ENCODE results near the gene UNC13B. TPM values are rescaled to one million over a fixed set of nuclear protein-coding genes. Genes with fewer than 3 reads are reported as not detected.
A peak's percentile ranks its signal among the peaks of the same experiment; 100 is the strongest.

The UNC13B gene
- total and polyA plus RNA-seq, 2 experiments from 2014 or later, result 8.7 to 52.1 TPM

- Mint-ChIP-seq H3K27ac (peak within 1 kb of the TSS; percentile 88), H3K9me3 (no peaks in the 10 kb centered on the region), H3K4me1 (peaks cover 34% of the 10 kb centered on the region), H3K36me3 (ENCODE audit: low read depth) (no peaks in the 10 kb centered on the region; the same call in 2 of the 3 replicates), H3K27me3 (ENCODE audit: insufficient read depth, low read depth, poor library complexity) (peaks cover 14% of the 10 kb centered on the region), H3K4me3 (peak within 1 kb of the TSS; percentile 91)
- peak within 1 kb of the TSS; percentile 71 for H3K4me3 ChIP-seq
- peak; percentile 41; the same call in 1 of the 2 replicates for TF ChIP-seq POLR2AphosphoS5 (IDR thresholded peaks at IDR 0.05; ENCODE audit: low read depth)
- no peak for TF ChIP-seq EZH2 (IDR thresholded peaks at IDR 0.05; ENCODE audit: low read depth, unreplicated experiment)
- TF ChIP-seq CREB1 (CRISPR knock-in tag; IDR thresholded peaks at IDR 0.05; ENCODE audit: low read depth), result peak; percentile 64
- TF ChIP-seq NANOG (IDR thresholded peaks at IDR 0.05; ENCODE audit: borderline replicate concordance), result no peak
- H3K36me3 ChIP-seq (ENCODE audit: insufficient read depth), result no peaks in the 10 kb centered on the region
- H3K9me2 ChIP-seq (ENCODE audit: insufficient read depth), result no peaks in the 10 kb centered on the region
- H3K4me2 ChIP-seq, result peak within 1 kb of the TSS; percentile 95
- no peaks in the 10 kb centered on the region for H3K27me3 ChIP-seq (ENCODE audit: insufficient read depth)
- H3K27ac ChIP-seq (ENCODE audit: low read depth), result peak within 1 kb of the TSS; percentile 92
- no peaks in the 10 kb centered on the region for H4K20me1 ChIP-seq (replicated peaks; ENCODE audit: insufficient read depth)
- H2AFZ ChIP-seq, result peak within 1 kb of the TSS; percentile 92
- H3F3A ChIP-seq (replicated peaks; ENCODE audit: low read depth), result 0 out of 2 replicates have a peak, but pooled peaks cover 4% of the 10 kb centered on the region
- peaks cover 9% of the 10 kb centered on the region; the same call in 1 of the 2 replicates for H3K79me2 ChIP-seq (replicated peaks; ENCODE audit: insufficient read depth)
- H3K4me1 ChIP-seq (ENCODE audit: insufficient read depth), result peaks cover 16% of the 10 kb centered on the region
- ATAC-seq (peak; percentile 58), DNase-seq (ENCODE audit: low spot score) (peak; percentile 99)
Observed at GRCh38 chr9:35115680-35116538, 45.9 kb upstream of the UNC13B start, which contains the start of gene ATOSB. TSS of gene ATOSB (minus strand) at chr9:35115862. CDS start at chr9:35108274, 7,588 bp downstream.

- H3K27me3 ChIP-seq (ENCODE audit: insufficient read depth), result no peaks in the 10 kb centered on the region
- H3K27ac ChIP-seq (ENCODE audit: low read depth), result no peak overlapping the region
- peaks cover 9% of the 10 kb centered on the region; the same call in 1 of the 2 replicates for H3K79me2 ChIP-seq (replicated peaks; ENCODE audit: insufficient read depth)
- H3K4me2 ChIP-seq, result peak overlapping the region; percentile 95
- peak overlapping the region; percentile 92 for H2AFZ ChIP-seq
- Mint-ChIP-seq H3K9me3 (no peaks in the 10 kb centered on the region), H3K4me1 (peaks cover 33% of the 10 kb centered on the region), H3K27ac (peak overlapping the region; percentile 79), H3K36me3 (ENCODE audit: low read depth) (no peaks in the 10 kb centered on the region; the same call in 2 of the 3 replicates), H3K27me3 (ENCODE audit: insufficient read depth, low read depth, poor library complexity) (peaks cover 16% of the 10 kb centered on the region), H3K4me3 (peak overlapping the region; percentile 91)
- TF ChIP-seq CREB1 (CRISPR knock-in tag; IDR thresholded peaks at IDR 0.05; ENCODE audit: low read depth), result no peak
- TF ChIP-seq ETS1 (IDR thresholded peaks at IDR 0.05), result no peak
- no peak for TF ChIP-seq CTCF (conservative IDR thresholded peaks at IDR 0.05; ENCODE audit: low read depth in 2 of 2)
- TF ChIP-seq EZH2 (IDR thresholded peaks at IDR 0.05; ENCODE audit: low read depth, unreplicated experiment), result no peak
- no peak for TF ChIP-seq STAT1 (IDR thresholded peaks at IDR 0.05; ENCODE audit: unreplicated experiment)
- TF ChIP-seq JUNB (IDR thresholded peaks at IDR 0.05; ENCODE audit: unreplicated experiment), result no peak
- TF ChIP-seq ZNF331 (CRISPR knock-in tag; IDR thresholded peaks at IDR 0.05; ENCODE audit: low read depth), result no peak
- no peak for TF ChIP-seq NANOG (IDR thresholded peaks at IDR 0.05; ENCODE audit: borderline replicate concordance)
- no peak for TF ChIP-seq ZNF462 (CRISPR knock-in tag; IDR thresholded peaks at IDR 0.05)
- H3K4me1 ChIP-seq (ENCODE audit: insufficient read depth), result peaks cover 16% of the 10 kb centered on the region
- 0 out of 2 replicates have a peak, but pooled peaks cover 4% of the 10 kb centered on the region for H3F3A ChIP-seq (replicated peaks; ENCODE audit: low read depth)
- H3K4me3 ChIP-seq, result peak overlapping the region; percentile 71
- no peaks in the 10 kb centered on the region for H3K36me3 ChIP-seq (ENCODE audit: insufficient read depth)
- DNase-seq (ENCODE audit: low spot score) (no peak), ATAC-seq (no peak; the same call in 2 of the 3 replicates)
- H3K9me2 ChIP-seq (ENCODE audit: insufficient read depth), result no peaks in the 10 kb centered on the region
- H4K20me1 ChIP-seq (replicated peaks; ENCODE audit: insufficient read depth), result no peaks in the 10 kb centered on the region
Observed at GRCh38 chr9:35116539-35116897, 45.3 kb upstream of the UNC13B start.
